ENCODE measurements around the gene UTF1.
"Not testable (repeated sequence)": the region's sequence is repeated elsewhere in the genome, so short reads cannot be mapped to it uniquely, and the experiment has no call there.

Gene UTF1

GRCh38 chr10:133234796-133235195, 4.8 kb downstream of the UTF1 start:
- not testable (repeated sequence) for H3K9ac ChIP-seq (ENCODE audit: low read length); H3K27ac ChIP-seq (ENCODE audit: low read depth, low read length); H3K79me2 ChIP-seq (ENCODE audit: control insufficient read depth, insufficient read depth, low read length, poor library complexity); H3K4ac ChIP-seq (ENCODE audit: low read depth, low read length); H2AK5ac ChIP-seq (ENCODE audit: low read length); H3K9me3 ChIP-seq (ENCODE audit: insufficient read depth, low read depth, low read length); H2AFZ ChIP-seq (ENCODE audit: insufficient read depth, low read length, poor library complexity); H4K12ac ChIP-seq (ENCODE audit: low read depth, low read length); H4K8ac ChIP-seq (ENCODE audit: low read depth, low read length); H3K14ac ChIP-seq (ENCODE audit: low read length); H3K18ac ChIP-seq (ENCODE audit: low read length); H3K36me3 ChIP-seq (ENCODE audit: control insufficient read depth in 1 of 2, insufficient read depth in 2 of 2, low read length in 2 of 2); H2BK120ac ChIP-seq (ENCODE audit: insufficient read depth, low read length, poor library complexity); H4K91ac ChIP-seq (ENCODE audit: low read depth, low read length); H3K4me2 ChIP-seq (ENCODE audit: low read length); H2BK5ac ChIP-seq (ENCODE audit: low read depth, low read length, poor library complexity); H3K79me1 ChIP-seq (ENCODE audit: low read length); H2BK12ac ChIP-seq (ENCODE audit: low read length); DNase-seq; H3K23ac ChIP-seq (ENCODE audit: low read length); H3K4me3 ChIP-seq (ENCODE audit: low read depth, low read length)
- H3K4me1 ChIP-seq (ENCODE audit: control insufficient read depth in 1 of 2, insufficient read depth in 2 of 2, low read length in 2 of 2): peaks cover 7 to 12% of the 10 kb centered on the region in 2 experiments
- no CpG with 5 or more reads among the region's 10 CpGs for WGBS (ENCODE audit: extremely low coverage, insufficient coverage, insufficient read length)
- H3K27me3 ChIP-seq (ENCODE audit: insufficient read depth, low read length): peaks cover 78% of the 10 kb centered on the region

GRCh38 chr10:133235265-133235855, 5.3 kb downstream of the UTF1 start:
- Histone ChIP-seq H3K4ac (ENCODE audit: low read depth, low read length) (no peak overlapping the region), H3K79me2 (ENCODE audit: control insufficient read depth, insufficient read depth, low read length, poor library complexity) (no peaks in the 10 kb centered on the region), H2BK12ac (ENCODE audit: low read length) (no peak overlapping the region), H3K9ac (ENCODE audit: low read length) (no peak overlapping the region), H3K14ac (ENCODE audit: low read length) (no peak overlapping the region), H3K18ac (ENCODE audit: low read length) (no peak overlapping the region), H3K4me1 (ENCODE audit: control insufficient read depth in 1 of 2, insufficient read depth in 2 of 2, low read length in 2 of 2) (peaks cover 7 to 11% of the 10 kb centered on the region in 2 experiments), H3K79me1 (ENCODE audit: low read length) (no peaks in the 10 kb centered on the region), H2BK120ac (ENCODE audit: insufficient read depth, low read length, poor library complexity) (no peak overlapping the region), H3K23ac (ENCODE audit: low read length) (no peak overlapping the region), H3K9me3 (ENCODE audit: insufficient read depth, low read depth, low read length) (peaks cover 8% of the 10 kb centered on the region), H2AFZ (ENCODE audit: insufficient read depth, low read length, poor library complexity) (no peak overlapping the region), H3K27me3 (ENCODE audit: insufficient read depth, low read length) (peaks cover 74% of the 10 kb centered on the region), H4K8ac (ENCODE audit: low read depth, low read length) (no peak overlapping the region), H2BK5ac (ENCODE audit: low read depth, low read length, poor library complexity) (no peak overlapping the region), H4K91ac (ENCODE audit: low read depth, low read length) (no peak overlapping the region), H2AK5ac (ENCODE audit: low read length) (no peak overlapping the region), H3K27ac (ENCODE audit: low read depth, low read length) (no peak overlapping the region), H4K12ac (ENCODE audit: low read depth, low read length) (no peak overlapping the region), H3K36me3 (ENCODE audit: control insufficient read depth in 1 of 2, insufficient read depth in 2 of 2, low read length in 2 of 2) (no peaks in the 10 kb centered on the region), H3K4me2 (ENCODE audit: low read length) (no peak overlapping the region), H3K4me3 (ENCODE audit: low read depth, low read length) (no peak overlapping the region)
- WGBS (ENCODE audit: extremely low coverage, insufficient coverage, insufficient read length): no CpG with 5 or more reads among the region's 48 CpGs
- no peak for DNase-seq

DNA sequence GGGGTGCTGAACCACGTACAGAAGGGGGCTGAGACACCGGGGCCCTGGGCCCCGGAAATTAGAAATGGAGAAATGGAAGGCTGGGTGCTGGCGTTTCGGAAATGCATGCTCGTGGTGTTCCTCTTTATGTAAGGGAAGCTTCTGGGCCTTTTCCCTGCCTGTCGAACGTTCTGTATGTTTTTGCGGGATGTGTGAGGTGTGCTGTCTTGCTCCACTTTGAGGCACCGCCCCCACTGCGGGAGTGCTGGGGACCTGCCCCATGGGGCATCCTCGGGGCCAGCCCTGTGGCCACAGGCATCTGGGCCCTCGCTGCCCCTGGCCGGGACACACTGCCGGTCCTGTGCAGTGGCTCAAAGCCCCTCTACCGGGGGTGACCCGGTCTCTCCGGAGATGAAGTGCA, 5.9 kb downstream of the UTF1 start:
- WGBS (ENCODE audit: extremely low coverage, insufficient coverage, insufficient read length): no CpG with 5 or more reads among the region's 18 CpGs
- Histone ChIP-seq H3K79me1 (ENCODE audit: low read length) (no peaks in the 10 kb centered on the region), H3K9me3 (ENCODE audit: insufficient read depth, low read depth, low read length) (peaks cover 8% of the 10 kb centered on the region), H4K8ac (ENCODE audit: low read depth, low read length) (no peak overlapping the region), H2AFZ (ENCODE audit: insufficient read depth, low read length, poor library complexity) (no peak overlapping the region), H3K27ac (ENCODE audit: low read depth, low read length) (no peak overlapping the region), H3K14ac (ENCODE audit: low read length) (no peak overlapping the region), H3K18ac (ENCODE audit: low read length) (no peak overlapping the region), H3K23ac (ENCODE audit: low read length) (no peak overlapping the region), H3K36me3 (ENCODE audit: control insufficient read depth in 1 of 2, insufficient read depth in 2 of 2, low read length in 2 of 2) (no peaks in the 10 kb centered on the region), H2BK120ac (ENCODE audit: insufficient read depth, low read length, poor library complexity) (no peak overlapping the region), H3K4me3 (ENCODE audit: low read depth, low read length) (no peak overlapping the region), H3K4me2 (ENCODE audit: low read length) (no peak overlapping the region), H3K27me3 (ENCODE audit: insufficient read depth, low read length) (peaks cover 69% of the 10 kb centered on the region), H4K12ac (ENCODE audit: low read depth, low read length) (no peak overlapping the region), H2BK12ac (ENCODE audit: low read length) (no peak overlapping the region), H2BK5ac (ENCODE audit: low read depth, low read length, poor library complexity) (no peak overlapping the region), H3K4me1 (ENCODE audit: control insufficient read depth in 1 of 2, insufficient read depth in 2 of 2, low read length in 2 of 2) (peaks cover 7 to 8% of the 10 kb centered on the region in 2 experiments), H3K4ac (ENCODE audit: low read depth, low read length) (no peak overlapping the region), H2AK5ac (ENCODE audit: low read length) (no peak overlapping the region), H3K79me2 (ENCODE audit: control insufficient read depth, insufficient read depth, low read length, poor library complexity) (no peaks in the 10 kb centered on the region), H4K91ac (ENCODE audit: low read depth, low read length) (no peak overlapping the region), H3K9ac (ENCODE audit: low read length) (no peak overlapping the region)
- DNase-seq: no peak

- Histone ChIP-seq H3K9me3 (ENCODE audit: insufficient read depth, low read depth, low read length) (peaks cover 4% of the 10 kb centered on the region), H3K4me2 (ENCODE audit: low read length) (peak overlapping the region; percentile 53), H4K91ac (ENCODE audit: low read depth, low read length) (no peak overlapping the region), H2AFZ (ENCODE audit: insufficient read depth, low read length, poor library complexity) (peak overlapping the region; percentile 17), H4K12ac (ENCODE audit: low read depth, low read length) (no peak overlapping the region), H3K27me3 (ENCODE audit: insufficient read depth, low read length) (peaks cover 62% of the 10 kb centered on the region), H3K4ac (ENCODE audit: low read depth, low read length) (no peak overlapping the region), H3K23ac (ENCODE audit: low read length) (no peak overlapping the region), H3K36me3 (ENCODE audit: control insufficient read depth in 1 of 2, insufficient read depth in 2 of 2, low read length in 2 of 2) (no peaks in the 10 kb centered on the region), H3K18ac (ENCODE audit: low read length) (no peak overlapping the region), H2AK5ac (ENCODE audit: low read length) (no peak overlapping the region), H3K4me3 (ENCODE audit: low read depth, low read length) (no peak overlapping the region), H2BK5ac (ENCODE audit: low read depth, low read length, poor library complexity) (no peak overlapping the region), H3K79me1 (ENCODE audit: low read length) (no peaks in the 10 kb centered on the region), H3K14ac (ENCODE audit: low read length) (no peak overlapping the region), H4K8ac (ENCODE audit: low read depth, low read length) (no peak overlapping the region), H3K27ac (ENCODE audit: low read depth, low read length) (no peak overlapping the region), H3K79me2 (ENCODE audit: control insufficient read depth, insufficient read depth, low read length, poor library complexity) (no peaks in the 10 kb centered on the region), H3K4me1 (ENCODE audit: control insufficient read depth in 1 of 2, insufficient read depth in 2 of 2, low read length in 2 of 2) (peaks cover 7 to 8% of the 10 kb centered on the region in 2 experiments), H2BK12ac (ENCODE audit: low read length) (no peak overlapping the region), H3K9ac (ENCODE audit: low read length) (no peak overlapping the region), H2BK120ac (ENCODE audit: insufficient read depth, low read length, poor library complexity) (no peak overlapping the region)
- no peak for DNase-seq
- WGBS (ENCODE audit: extremely low coverage, insufficient coverage, insufficient read length): no CpG with 5 or more reads among the region's 103 CpGs
Observed at GRCh38 chr10:133236401-133237240, 6.6 kb downstream of the UTF1 start.
